ENCODE results near the gene NACC2. TPM values are rescaled to one million over a fixed set of nuclear protein-coding genes. Genes with fewer than 3 reads are reported as not detected.

The NACC2 gene
- total RNA-seq, 1 donor from 2014 or later: 4.5 TPM

DNA sequence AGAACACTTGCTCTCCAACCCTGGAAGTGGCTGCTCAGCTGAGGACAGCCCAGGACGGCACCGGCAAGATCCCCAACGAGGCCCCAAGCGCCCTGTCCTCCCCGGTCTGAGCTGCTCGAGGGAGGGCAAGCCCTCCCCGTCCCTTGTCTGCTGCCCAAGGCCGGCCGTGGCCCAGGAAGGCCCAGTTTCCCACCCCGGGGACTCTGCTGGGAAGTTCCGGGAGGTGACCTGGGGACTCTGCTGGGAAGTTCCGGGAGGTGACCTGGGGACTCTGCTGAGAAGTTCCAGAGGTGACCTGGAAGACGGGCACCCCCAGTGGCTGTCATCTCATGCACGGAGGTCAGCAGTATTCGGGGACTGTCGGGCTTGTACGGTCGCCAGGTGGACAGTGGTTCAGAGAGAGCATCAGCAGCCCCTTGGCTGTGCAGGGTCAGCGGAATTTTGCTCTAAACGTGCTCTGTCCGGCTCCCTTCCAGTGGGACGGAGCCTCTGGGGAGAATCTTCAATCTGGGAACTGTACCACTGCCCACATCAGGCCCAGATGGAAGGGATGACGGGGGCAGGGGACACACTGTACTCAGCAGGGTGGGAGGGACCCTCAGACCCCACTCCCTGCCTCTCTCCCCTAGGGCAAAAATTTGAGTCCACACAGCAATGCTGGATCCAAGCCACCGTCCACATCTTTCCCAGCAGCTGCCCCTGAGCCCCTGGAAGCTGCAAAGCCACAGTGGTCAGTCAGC, 7.2 kb downstream of the NACC2 start:
- Mint-ChIP-seq H3K27ac (no peak overlapping the region), H3K4me1 (peaks cover 19% of the 10 kb centered on the region), H3K9me3 (no peaks in the 10 kb centered on the region), H3K36me3 (no peaks in the 10 kb centered on the region), H3K27me3 (ENCODE audit: insufficient read depth, low read depth) (peaks cover 4% of the 10 kb centered on the region), H3K4me3 (no peak overlapping the region)
- no peak overlapping the region for H3K4me2 ChIP-seq
- peaks cover 3% of the 10 kb centered on the region for H3K79me2 ChIP-seq (ENCODE audit: low read depth)
- peaks cover 30% of the 10 kb centered on the region for H3K4me1 ChIP-seq
- peaks cover 27% of the 10 kb centered on the region for H4K20me1 ChIP-seq (ENCODE audit: low read depth)
- H3K27me3 ChIP-seq: no peaks in the 10 kb centered on the region
- no peak overlapping the region for H3K9ac ChIP-seq
- H3K4me3 ChIP-seq: no peak overlapping the region
- H3K27ac ChIP-seq: no peak overlapping the region
- no peak overlapping the region for H2AFZ ChIP-seq (replicated peaks)
- H3F3A ChIP-seq (ENCODE audit: low read depth): peaks cover 8% of the 10 kb centered on the region
- peak; percentile 5 for DNase-seq (ENCODE audit: low spot score)
- TF ChIP-seq, protein P1, sequence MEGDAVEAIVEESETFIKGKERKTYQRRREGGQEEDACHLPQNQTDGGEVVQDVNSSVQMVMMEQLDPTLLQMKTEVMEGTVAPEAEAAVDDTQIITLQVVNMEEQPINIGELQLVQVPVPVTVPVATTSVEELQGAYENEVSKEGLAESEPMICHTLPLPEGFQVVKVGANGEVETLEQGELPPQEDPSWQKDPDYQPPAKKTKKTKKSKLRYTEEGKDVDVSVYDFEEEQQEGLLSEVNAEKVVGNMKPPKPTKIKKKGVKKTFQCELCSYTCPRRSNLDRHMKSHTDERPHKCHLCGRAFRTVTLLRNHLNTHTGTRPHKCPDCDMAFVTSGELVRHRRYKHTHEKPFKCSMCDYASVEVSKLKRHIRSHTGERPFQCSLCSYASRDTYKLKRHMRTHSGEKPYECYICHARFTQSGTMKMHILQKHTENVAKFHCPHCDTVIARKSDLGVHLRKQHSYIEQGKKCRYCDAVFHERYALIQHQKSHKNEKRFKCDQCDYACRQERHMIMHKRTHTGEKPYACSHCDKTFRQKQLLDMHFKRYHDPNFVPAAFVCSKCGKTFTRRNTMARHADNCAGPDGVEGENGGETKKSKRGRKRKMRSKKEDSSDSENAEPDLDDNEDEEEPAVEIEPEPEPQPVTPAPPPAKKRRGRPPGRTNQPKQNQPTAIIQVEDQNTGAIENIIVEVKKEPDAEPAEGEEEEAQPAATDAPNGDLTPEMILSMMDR (IDR thresholded peaks at IDR 0.05): no peak
- TF ChIP-seq EZH2phosphoT487 (IDR thresholded peaks at IDR 0.05): no peak
- no peak for TF ChIP-seq EZH2 (IDR thresholded peaks at IDR 0.05)
- H3K36me3 ChIP-seq: no peaks in the 10 kb centered on the region
- no peaks in the 10 kb centered on the region for H3K9me3 ChIP-seq (ENCODE audit: low read depth)

DNA sequence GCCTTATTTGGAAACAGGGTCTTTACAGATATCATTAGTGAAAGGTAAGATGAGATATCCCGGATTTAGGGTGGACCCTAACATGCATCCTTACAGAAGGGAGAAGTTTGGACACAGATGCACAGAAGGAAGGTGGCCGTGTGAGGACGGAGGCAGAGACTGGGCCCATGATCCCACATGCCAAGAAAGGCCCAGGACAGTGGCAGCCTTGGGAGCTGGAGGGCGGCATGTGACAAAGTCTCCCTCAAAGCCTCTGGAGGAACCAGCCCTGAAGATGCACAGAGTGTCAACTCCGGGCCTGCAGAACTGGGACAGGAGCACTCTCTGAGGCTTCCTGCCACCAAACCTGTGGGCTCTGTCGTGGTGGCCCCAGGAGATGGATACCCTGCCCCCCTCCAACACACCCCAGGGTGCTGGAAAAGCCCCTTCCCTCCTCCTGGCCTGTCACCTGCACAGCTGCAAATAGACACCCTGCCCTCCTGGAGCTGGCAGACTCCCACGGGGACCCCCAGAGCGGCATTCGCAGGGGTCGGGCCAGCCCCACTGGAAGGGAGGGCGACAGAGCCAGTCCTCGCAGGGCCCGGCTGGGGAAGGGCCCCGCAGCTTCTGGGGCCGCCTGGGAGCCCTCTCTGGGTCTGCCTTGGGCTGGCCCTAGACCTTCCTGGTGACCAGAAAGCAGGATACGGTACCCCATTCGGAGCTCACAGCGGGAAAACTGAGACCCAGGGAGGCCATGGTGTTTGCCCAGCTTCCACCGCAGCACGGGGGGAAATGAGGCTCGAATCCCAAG, 7.9 kb downstream of the NACC2 start:
- H3K79me2 ChIP-seq (ENCODE audit: low read depth): peaks cover 3% of the 10 kb centered on the region
- H3K4me2 ChIP-seq: no peak overlapping the region
- H3K27me3 ChIP-seq: no peaks in the 10 kb centered on the region
- H3F3A ChIP-seq (ENCODE audit: low read depth): no peaks in the 10 kb centered on the region
- Mint-ChIP-seq H3K4me1 (peaks cover 21% of the 10 kb centered on the region), H3K4me3 (no peak overlapping the region), H3K27me3 (ENCODE audit: insufficient read depth, low read depth) (peaks cover 6% of the 10 kb centered on the region), H3K36me3 (no peaks in the 10 kb centered on the region), H3K9me3 (no peaks in the 10 kb centered on the region), H3K27ac (no peak overlapping the region)
- H3K9ac ChIP-seq: no peak overlapping the region
- no peak overlapping the region for H2AFZ ChIP-seq (replicated peaks)
- no peak overlapping the region for H3K4me3 ChIP-seq
- H3K36me3 ChIP-seq: no peaks in the 10 kb centered on the region
- H3K27ac ChIP-seq: no peak overlapping the region
- no peaks in the 10 kb centered on the region for H3K9me3 ChIP-seq (ENCODE audit: low read depth)
- H3K4me1 ChIP-seq: peaks cover 26% of the 10 kb centered on the region
- H4K20me1 ChIP-seq (ENCODE audit: low read depth): peaks cover 20% of the 10 kb centered on the region
- DNase-seq (ENCODE audit: low spot score): peak; percentile 5
- TF ChIP-seq EZH2phosphoT487 (IDR thresholded peaks at IDR 0.05) (no peak), EZH2 (IDR thresholded peaks at IDR 0.05) (no peak)
- TF ChIP-seq, protein P1 (IDR thresholded peaks at IDR 0.05): no peak

GRCh38 chr9:136086213-136086881, 8.7 kb downstream of the NACC2 start:
- H3K4me1 ChIP-seq: peaks cover 20% of the 10 kb centered on the region
- H3F3A ChIP-seq (ENCODE audit: low read depth): no peaks in the 10 kb centered on the region
- peaks cover 16% of the 10 kb centered on the region for H3K4me1 Mint-ChIP-seq
- H3K9ac ChIP-seq: no peak overlapping the region
- no peak overlapping the region for H3K4me3 ChIP-seq
- no peaks in the 10 kb centered on the region for H3K36me3 Mint-ChIP-seq
- no peaks in the 10 kb centered on the region for H3K9me3 ChIP-seq (ENCODE audit: low read depth)
- peaks cover 6% of the 10 kb centered on the region for H3K27me3 Mint-ChIP-seq (ENCODE audit: insufficient read depth, low read depth)
- H4K20me1 ChIP-seq (ENCODE audit: low read depth): peaks cover 12% of the 10 kb centered on the region
- H3K9me3 Mint-ChIP-seq: no peaks in the 10 kb centered on the region
- no peaks in the 10 kb centered on the region for H3K27me3 ChIP-seq
- peaks cover 3% of the 10 kb centered on the region for H3K79me2 ChIP-seq (ENCODE audit: low read depth)
- no peak overlapping the region for H2AFZ ChIP-seq (replicated peaks)
- no peaks in the 10 kb centered on the region for H3K36me3 ChIP-seq
- H3K4me2 ChIP-seq: no peak overlapping the region
- no peak overlapping the region for H3K27ac Mint-ChIP-seq
- H3K4me3 Mint-ChIP-seq: no peak overlapping the region
- no peak for TF ChIP-seq EZH2phosphoT487 (IDR thresholded peaks at IDR 0.05)
- TF ChIP-seq, protein P1 (IDR thresholded peaks at IDR 0.05): no peak
- TF ChIP-seq EZH2 (IDR thresholded peaks at IDR 0.05): no peak
- peak; percentile 1 for DNase-seq (ENCODE audit: low spot score)
- H3K27ac ChIP-seq: no peak overlapping the region

Measured in neural progenitor cell (in vitro differentiated cells).